ENCODE results near the gene NKAP.

NKAP gene

GRCh38 chrX:119887721-119888425, 55.7 kb downstream of the NKAP start:
- Histone ChIP-seq H3K27me3 (peaks cover 0 to 7% of the 10 kb centered on the region in 2 donors), H3K9me3 (no peaks in the 10 kb centered on the region), H3K36me3 (no peaks in the 10 kb centered on the region), H3K4me3 (peak overlapping the region in 1 of 2 donors; percentile 12), H3K4me1 (no peaks in the 10 kb centered on the region), H3K27ac (no peak overlapping the region)
- intact Hi-C loops (cut with DNase I; ENCODE audit: low total_unique reads): no loop called here
- DNase-seq: peak in 1 of 2 donors; percentile 21
- TF ChIP-seq CTCF (IDR thresholded peaks at IDR 0.05): peak in 1 of 2 experiments; percentile 28

- no peak overlapping the region for H3K4me3 ChIP-seq
- H3K4me1 ChIP-seq: no peaks in the 10 kb centered on the region
- no peak overlapping the region for H3K27ac ChIP-seq
- intact Hi-C loops (cut with DNase I; ENCODE audit: low total_unique reads): no loop called here
- no peaks in the 10 kb centered on the region for H3K36me3 ChIP-seq
- DNase-seq: no peak
- no peaks in the 10 kb centered on the region for H3K9me3 ChIP-seq
- H3K27me3 ChIP-seq: peaks cover 0 to 7% of the 10 kb centered on the region in 2 donors
- no peak for TF ChIP-seq CTCF (IDR thresholded peaks at IDR 0.05)
These were observed 57.8 kb downstream of the NKAP start for GRCh38 chrX:119885554-119886428.

GRCh38 chrX:119880552-119881437, 62.8 kb downstream of the NKAP start:
- Histone ChIP-seq H3K4me3 (no peak overlapping the region), H3K4me1 (no peaks in the 10 kb centered on the region), H3K27me3 (no peaks in the 10 kb centered on the region), H3K36me3 (peaks cover 0 to 12% (median 5%) of the 10 kb centered on the region in 3 donors), H3K27ac (no peak overlapping the region), H3K9me3 (no peaks in the 10 kb centered on the region)
- intact Hi-C loops (cut with DNase I; ENCODE audit: low total_unique reads): no loop called here
- DNase-seq: no peak
- TF ChIP-seq CTCF (IDR thresholded peaks at IDR 0.05): peak; percentile 45 to 48

GRCh38 chrX:119880076-119880475, 63.5 kb downstream of the NKAP start:
- TF ChIP-seq CTCF (IDR thresholded peaks at IDR 0.05): no peak
- no peak for DNase-seq
- intact Hi-C loops (cut with DNase I; ENCODE audit: low total_unique reads): no loop called here

GRCh38 chrX:119878740-119879139, 64.8 kb downstream of the NKAP start:
- intact Hi-C loops (cut with DNase I; ENCODE audit: low total_unique reads): no loop called here
- H3K36me3 ChIP-seq: peaks cover 0 to 12% (median 5%) of the 10 kb centered on the region in 3 donors
- TF ChIP-seq CTCF (IDR thresholded peaks at IDR 0.05): no peak
- no peaks in the 10 kb centered on the region for H3K4me1 ChIP-seq
- no peaks in the 10 kb centered on the region for H3K27me3 ChIP-seq
- H3K9me3 ChIP-seq: no peaks in the 10 kb centered on the region
- no peak overlapping the region for H3K27ac ChIP-seq
- no peak for DNase-seq
- H3K4me3 ChIP-seq: no peak overlapping the region

More at GRCh38 chrX:119880076-119880475, 63.5 kb downstream of the NKAP start:
- no peaks in the 10 kb centered on the region for H3K27me3 ChIP-seq
- H3K4me1 ChIP-seq: no peaks in the 10 kb centered on the region
- peaks cover 0 to 12% (median 5%) of the 10 kb centered on the region in 3 donors for H3K36me3 ChIP-seq
- no peak overlapping the region for H3K4me3 ChIP-seq
- no peak overlapping the region for H3K27ac ChIP-seq
- H3K9me3 ChIP-seq: no peaks in the 10 kb centered on the region

Measured in tibial artery (tissue), 4 donors.